A549 (cell line): Measurements from ENCODE around the gene CNTN5. TPM values are rescaled to one million over a fixed set of nuclear protein-coding genes. Genes with fewer than 3 reads are reported as not detected.

ENCODE experiments used
- ATAC-seq, 2 experiments: fragments of 200-7000 bp in 1 of 2; fragments of >200 bp in 1 of 2; cut with Nextera tagmentation in 1 of 2; cut with Tn5 transposase in 1 of 2; 3 replicates each; pipeline versions ENCODE4 v1.8.0 to v1.9.1; 2018 to 2020; ENCODE audit warnings: mild to moderate bottlenecking in 1 of 2, moderate library complexity in 1 of 2
- CTCF ChIA-PET: fragments of 300-600 bp; sonication (Branson Sonifier 250); formaldehyde crosslinking; extraction: SDS; loops from one replicate; lab custom pipeline; 2021; ENCODE audit warnings: antibody characterized with exemption, inconsistent platforms; lab: Yijun Ruan, JAX
- POLR2A ChIA-PET: fragments of 350-600 bp; formaldehyde crosslinking; extraction: SDS; loops from one replicate; lab custom pipeline; 2021; ENCODE audit warnings: antibody characterized with exemption, inconsistent platforms; lab: Yijun Ruan, JAX
- DNase-seq, 2 experiments: peaks; one replicate each; pipeline versions ENCODE4 v3.0.0 to v3.0.0-alpha.2; 2011 to 2016; ENCODE audit warnings: low read depth in 1 of 2, low spot score in 1 of 2
- FAIRE-seq: peaks from 2 replicates; lab custom pipeline; 2011; peaks lifted over from hg19 to GRCh38; lab: Jason Lieb, UNC
- H3K27ac ChIP-seq, 2 experiments: fragments of >200 bp; sonication (Bioruptor Twin); formaldehyde crosslinking; 3 replicates each; pipeline ENCODE4 v1.5.1; 2016 to 2017
- H3K4me1 ChIP-seq: fragments of >200 bp; sonication (Bioruptor Twin); formaldehyde crosslinking; 3 replicates; pipeline ENCODE4 v1.6.1; 2016
- H3K4me2 ChIP-seq: fragments of >200 bp; sonication (Bioruptor Twin); formaldehyde crosslinking; 3 replicates; pipeline ENCODE4 v1.6.1; 2016
- H3K4me3 ChIP-seq: fragments of >200 bp; sonication (Bioruptor Twin); formaldehyde crosslinking; 3 replicates; pipeline ENCODE4 v1.5.1; 2016
- H3K9me3 ChIP-seq: fragments of >200 bp; sonication (Bioruptor Twin); formaldehyde crosslinking; 3 replicates; pipeline ENCODE4 v1.6.1; 2016
- BHLHE40 ChIP-seq: IDR thresholded peaks from 2 replicates; pipeline ENCODE4 v1.6.1; 2012; ENCODE audit warnings: low read depth, low read length, inconsistent platforms
- CBX8 ChIP-seq: fragments of 200-600 bp; sonication (generic); IDR thresholded peaks from 2 replicates; pipeline ENCODE4 v1.6.1; 2016
- EHF ChIP-seq: fragments of 250-450 bp; sonication (Bioruptor Pico); IDR thresholded peaks from 2 replicates; pipeline ENCODE4 v1.5.0; 2020; ENCODE audit warnings: mild to moderate bottlenecking
- EP300 ChIP-seq, 2 experiments: fragments of >200 bp; sonication (Bioruptor Twin); formaldehyde crosslinking; IDR thresholded peaks; 2 replicates in 1 of 2; 3 replicates in 1 of 2; pipeline ENCODE4 v1.6.1; 2016 to 2017
- GATA3 ChIP-seq: IDR thresholded peaks from 2 replicates; pipeline ENCODE4 v1.6.1; 2012; ENCODE audit warnings: borderline replicate concordance
- HEYL ChIP-seq: fragments of 250-450 bp; sonication (Bioruptor Pico); IDR thresholded peaks from 2 replicates; pipeline ENCODE4 v1.8.0; 2021; ENCODE audit warnings: mild to moderate bottlenecking, moderate library complexity
- HOXA7 ChIP-seq: fragments of 250-450 bp; sonication (Bioruptor Pico); IDR thresholded peaks from 2 replicates; pipeline ENCODE4 v1.5.0; 2020; ENCODE audit warnings: mild to moderate bottlenecking, moderate library complexity
- HOXB13 ChIP-seq: fragments of 250-450 bp; sonication (Bioruptor Pico); IDR thresholded peaks from 2 replicates; pipeline ENCODE4 v1.5.0; 2020; ENCODE audit warnings: low read depth, mild to moderate bottlenecking, moderate library complexity
- JUN ChIP-seq, 2 experiments: fragments of >200 bp; sonication (Bioruptor Twin); formaldehyde crosslinking; IDR thresholded peaks; 2 replicates in 1 of 2; 3 replicates in 1 of 2; pipeline ENCODE4 v1.6.1; 2016 to 2017
- KDM1A ChIP-seq: fragments of 200-600 bp; sonication (generic); IDR thresholded peaks from 2 replicates; pipeline ENCODE4 v1.6.1; 2016; ENCODE audit warnings: low read depth, mild to moderate bottlenecking
- KDM5A ChIP-seq: fragments of 200-600 bp; sonication (generic); IDR thresholded peaks from 2 replicates; pipeline ENCODE4 v1.6.1; 2016; ENCODE audit warnings: antibody characterized with exemption, mild to moderate bottlenecking
- MAFK ChIP-seq: fragments of 450-650 bp; IDR thresholded peaks from 2 replicates; pipeline ENCODE4 v1.6.1; 2014; ENCODE audit not compliant: partially characterized antibody
- NFE2L2 ChIP-seq: fragments of 150-350 bp; conservative IDR thresholded peaks from 2 replicates; pipeline ENCODE4 v1.6.1; 2014; ENCODE audit warnings: low read length
- NPAS2 ChIP-seq: fragments of 250-450 bp; sonication (Bioruptor Pico); IDR thresholded peaks from 2 replicates; pipeline ENCODE4 v1.8.0; 2022; ENCODE audit warnings: mild to moderate bottlenecking, moderate library complexity, borderline replicate concordance
- NR3C1 ChIP-seq: fragments of >200 bp; sonication (Bioruptor Twin); formaldehyde crosslinking; IDR thresholded peaks from 3 replicates; pipeline ENCODE4 v1.6.1; 2017
- PHF8 ChIP-seq: fragments of 200-600 bp; sonication (generic); IDR thresholded peaks from 2 replicates; pipeline ENCODE4 v1.6.1; 2016; ENCODE audit warnings: low read depth, mild to moderate bottlenecking, antibody characterized with exemption, moderate library complexity, borderline replicate concordance
- POLR2A ChIP-seq: IDR thresholded peaks from 2 replicates; pipeline ENCODE4 v1.6.1; 2012; ENCODE audit warnings: mild to moderate bottlenecking, low read length
- POLR2AphosphoS2 ChIP-seq: conservative IDR thresholded peaks from 2 replicates; pipeline ENCODE4 v1.6.1; 2012; ENCODE audit warnings: low read length, improper control_type of control experiment, inconsistent platforms
- RFX5 ChIP-seq: fragments of 450-650 bp; IDR thresholded peaks from 2 replicates; pipeline ENCODE4 v1.7.1; 2014; ENCODE audit warnings: antibody characterized with exemption, mild to moderate bottlenecking, moderate library complexity
- SREBF2 ChIP-seq: fragments of 450-650 bp; IDR thresholded peaks from 2 replicates; pipeline ENCODE4 v1.6.1; 2014; ENCODE audit warnings: mild to moderate bottlenecking, moderate library complexity
- TP53 ChIP-seq: fragments of 250-450 bp; sonication (Bioruptor Pico); IDR thresholded peaks from 2 replicates; pipeline ENCODE4 v1.5.0; 2021; ENCODE audit warnings: mild to moderate bottlenecking, moderate library complexity
- ZC3H11A ChIP-seq: fragments of 450-650 bp; IDR thresholded peaks from 2 replicates; pipeline ENCODE4 v1.6.1; 2014; ENCODE audit warnings: antibody characterized with exemption, mild to moderate bottlenecking
- ZFP36 ChIP-seq: fragments of 450-650 bp; IDR thresholded peaks from 2 replicates; pipeline ENCODE4 v1.6.1; 2014; ENCODE audit warnings: borderline replicate concordance; ENCODE audit not compliant: partially characterized antibody
- ZSCAN20 ChIP-seq: fragments of 250-450 bp; sonication (Bioruptor Pico); IDR thresholded peaks from 2 replicates; pipeline ENCODE4 v1.8.0; 2022; ENCODE audit warnings: mild to moderate bottlenecking, moderate library complexity
- WGBS: methylation state at CpG from one replicate; pipeline ENCODE4 v1.1.6; 2017; ENCODE audit errors: missing lambda C conversion rate; 5-methylcytosine and 5-hydroxymethylcytosine counted together
- polyA plus RNA-seq, 4 experiments: library from polyadenylated mRNA; depleted of rRNA in 3 of 4; stranded (reverse); fragments of >200 nt; fragmentation: RNase III in 1 of 4; extraction: RNeasy Plus Mini Kit Qiagen cat#74134 plus additional on column Dnase treatment in 1 of 4; gene quantifications; 2 replicates in 3 of 4; 3 replicates in 1 of 4; pipeline ENCODE4 v1.2.3, GENCODE V29; 2011 to 2017
- TF ChIP-seq, protein P1 (sequence below): fragments of 250-450 bp; sonication (Bioruptor Pico); IDR thresholded peaks from 2 replicates; pipeline ENCODE4 v1.5.0; 2020; ENCODE audit warnings: low read depth, mild to moderate bottlenecking, moderate library complexity
- TF ChIP-seq, protein P2 (sequence below): IDR thresholded peaks from 2 replicates; pipeline ENCODE4 v1.6.1; 2012; ENCODE audit warnings: low read depth, borderline replicate concordance
- TF ChIP-seq, protein P3 (sequence below): fragments of >200 bp; sonication (Bioruptor Twin); formaldehyde crosslinking; IDR thresholded peaks from 3 replicates; pipeline ENCODE4 v1.6.1; 2016
- TF ChIP-seq, protein P4 (sequence below): IDR thresholded peaks from 2 replicates; pipeline ENCODE4 v1.6.1; 2012

Gene CNTN5
- polyA plus RNA-seq, 2 of the 4 experiments (the other 2 are of a cell fraction), result 0.08 TPM; not detected in 1

DNA sequence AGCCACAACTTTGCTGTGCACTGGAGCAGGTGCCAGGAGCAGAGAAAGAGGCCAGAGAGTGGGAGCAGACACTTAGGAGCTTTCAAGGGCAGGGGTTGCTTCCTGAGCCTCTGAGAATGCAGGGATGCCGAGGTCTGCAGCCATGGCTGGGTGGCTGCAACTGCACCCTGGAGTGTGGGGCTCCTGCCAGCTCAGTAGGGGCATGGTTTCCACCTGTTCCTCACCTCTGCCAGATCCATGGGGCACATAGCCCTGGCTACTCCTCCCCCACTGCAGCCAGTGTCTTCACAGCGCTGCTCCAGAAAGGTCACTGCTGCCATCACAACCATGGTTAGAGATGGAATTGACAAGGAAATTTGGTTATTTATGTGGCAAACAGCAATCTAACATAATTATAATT is 404.8 kb downstream of the CNTN5 start:
- 100% methylated on average over 1 of the region's 2 CpGs for WGBS
- Histone ChIP-seq H3K4me3 (no peak overlapping the region), H3K9me3 (no peaks in the 10 kb centered on the region), H3K4me2 (no peak overlapping the region), H3K27ac (no peak overlapping the region), H3K4me1 (no peaks in the 10 kb centered on the region)
- no peak for DNase-seq
- TF ChIP-seq, protein P1, sequence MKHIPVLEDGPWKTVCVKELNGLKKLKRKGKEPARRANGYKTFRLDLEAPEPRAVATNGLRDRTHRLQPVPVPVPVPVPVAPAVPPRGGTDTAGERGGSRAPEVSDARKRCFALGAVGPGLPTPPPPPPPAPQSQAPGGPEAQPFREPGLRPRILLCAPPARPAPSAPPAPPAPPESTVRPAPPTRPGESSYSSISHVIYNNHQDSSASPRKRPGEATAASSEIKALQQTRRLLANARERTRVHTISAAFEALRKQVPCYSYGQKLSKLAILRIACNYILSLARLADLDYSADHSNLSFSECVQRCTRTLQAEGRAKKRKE (CRISPR knock-in tag), result no peak
- TF ChIP-seq HOXB13 (CRISPR knock-in tag) (no peak), NFE2L2 (no peak), NR3C1 (no peak), KDM5A (no peak), POLR2AphosphoS2 (no peak), TP53 (CRISPR knock-in tag) (no peak)
- TF ChIP-seq, protein P2, sequence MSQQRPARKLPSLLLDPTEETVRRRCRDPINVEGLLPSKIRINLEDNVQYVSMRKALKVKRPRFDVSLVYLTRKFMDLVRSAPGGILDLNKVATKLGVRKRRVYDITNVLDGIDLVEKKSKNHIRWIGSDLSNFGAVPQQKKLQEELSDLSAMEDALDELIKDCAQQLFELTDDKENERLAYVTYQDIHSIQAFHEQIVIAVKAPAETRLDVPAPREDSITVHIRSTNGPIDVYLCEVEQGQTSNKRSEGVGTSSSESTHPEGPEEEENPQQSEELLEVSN, result no peak
- FAIRE-seq, result no peak
- ATAC-seq, result no peak
- ChIA-PET POLR2A (no interaction called here), CTCF (no interaction called here)

DNA sequence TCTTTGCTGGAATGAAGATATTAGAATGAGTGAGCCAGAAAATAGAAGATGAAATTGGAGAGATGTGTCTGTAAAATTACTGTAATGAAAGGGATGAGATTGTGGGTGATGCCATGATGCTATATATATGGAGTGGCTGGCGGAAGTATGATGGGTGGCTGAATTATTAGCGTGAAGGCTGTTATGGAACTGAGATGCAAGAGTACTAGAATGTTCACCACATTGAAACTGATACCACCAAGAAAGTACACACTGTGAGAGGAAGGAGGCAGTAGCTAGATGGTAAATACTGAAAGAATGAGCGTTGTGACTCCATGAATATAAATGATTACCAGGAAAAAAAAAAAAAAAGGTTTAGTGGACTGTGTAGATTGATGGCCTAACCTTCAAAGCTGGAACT is 411.9 kb downstream of the CNTN5 start:
- no peak for ATAC-seq
- H3K9me3 ChIP-seq, result no peaks in the 10 kb centered on the region
- WGBS, result 94% methylated on average over 3 of the region's 3 CpGs
- CTCF ChIA-PET, result no interaction called here
- no peak overlapping the region for H3K4me3 ChIP-seq
- no peak overlapping the region for H3K27ac ChIP-seq
- DNase-seq, result no peak
- TF ChIP-seq NPAS2 (CRISPR knock-in tag), result no peak
- TF ChIP-seq EHF (CRISPR knock-in tag), result no peak
- TF ChIP-seq ZSCAN20, result no peak
- TF ChIP-seq POLR2AphosphoS2, result no peak
- no peak for TF ChIP-seq HOXA7
- TF ChIP-seq ZFP36, result no peak
- TF ChIP-seq CBX8, result no peak
- no peak for TF ChIP-seq SREBF2
- TF ChIP-seq NR3C1, result no peak
- TF ChIP-seq NFE2L2, result no peak
- TF ChIP-seq, protein P3, sequence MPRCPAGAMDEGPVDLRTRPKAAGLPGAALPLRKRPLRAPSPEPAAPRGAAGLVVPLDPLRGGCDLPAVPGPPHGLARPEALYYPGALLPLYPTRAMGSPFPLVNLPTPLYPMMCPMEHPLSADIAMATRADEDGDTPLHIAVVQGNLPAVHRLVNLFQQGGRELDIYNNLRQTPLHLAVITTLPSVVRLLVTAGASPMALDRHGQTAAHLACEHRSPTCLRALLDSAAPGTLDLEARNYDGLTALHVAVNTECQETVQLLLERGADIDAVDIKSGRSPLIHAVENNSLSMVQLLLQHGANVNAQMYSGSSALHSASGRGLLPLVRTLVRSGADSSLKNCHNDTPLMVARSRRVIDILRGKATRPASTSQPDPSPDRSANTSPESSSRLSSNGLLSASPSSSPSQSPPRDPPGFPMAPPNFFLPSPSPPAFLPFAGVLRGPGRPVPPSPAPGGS, result no peak
- TF ChIP-seq, protein P4, sequence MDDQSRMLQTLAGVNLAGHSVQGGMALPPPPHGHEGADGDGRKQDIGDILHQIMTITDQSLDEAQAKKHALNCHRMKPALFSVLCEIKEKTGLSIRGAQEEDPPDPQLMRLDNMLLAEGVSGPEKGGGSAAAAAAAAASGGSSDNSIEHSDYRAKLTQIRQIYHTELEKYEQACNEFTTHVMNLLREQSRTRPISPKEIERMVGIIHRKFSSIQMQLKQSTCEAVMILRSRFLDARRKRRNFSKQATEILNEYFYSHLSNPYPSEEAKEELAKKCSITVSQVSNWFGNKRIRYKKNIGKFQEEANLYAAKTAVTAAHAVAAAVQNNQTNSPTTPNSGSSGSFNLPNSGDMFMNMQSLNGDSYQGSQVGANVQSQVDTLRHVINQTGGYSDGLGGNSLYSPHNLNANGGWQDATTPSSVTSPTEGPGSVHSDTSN, result no peak
- TF ChIP-seq, protein P1 (CRISPR knock-in tag), result no peak
- TF ChIP-seq, all 56 proteins: peak for 0
- POLR2A ChIA-PET, result no interaction called here
- FAIRE-seq, result no peak
- Histone ChIP-seq H3K4me2 (no peak overlapping the region), H3K4me1 (no peaks in the 10 kb centered on the region)

DNA sequence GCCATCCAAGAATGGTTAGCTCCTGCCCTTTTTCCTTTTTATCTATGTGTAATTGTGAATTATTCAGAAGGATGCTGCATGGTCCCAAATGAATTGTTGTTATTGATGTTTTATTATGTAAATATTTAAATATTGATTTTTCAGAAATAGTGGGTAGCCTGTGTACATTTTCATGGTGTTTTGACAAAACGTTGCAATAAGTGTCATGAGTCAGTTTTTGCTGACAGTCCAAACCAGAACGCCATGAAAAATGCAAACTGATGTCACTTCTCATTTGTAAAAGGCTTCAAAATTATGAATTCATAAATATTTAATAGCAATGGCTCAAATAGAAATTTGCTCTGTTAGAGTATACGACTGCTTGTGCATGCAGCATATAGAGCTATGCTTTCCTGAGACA is 422.5 kb downstream of the CNTN5 start:
- DNase-seq, result no peak
- CTCF ChIA-PET, result no interaction called here
- Histone ChIP-seq H3K27ac (no peak overlapping the region), H3K4me1 (no peaks in the 10 kb centered on the region), H3K4me2 (no peak overlapping the region), H3K9me3 (no peaks in the 10 kb centered on the region), H3K4me3 (no peak overlapping the region)
- POLR2A ChIA-PET, result no interaction called here
- TF ChIP-seq JUN (IDR thresholded peaks at IDR 0.05) (no peak), RFX5 (no peak), KDM1A (no peak), BHLHE40 (no peak), MAFK (no peak), HEYL (no peak), KDM5A (no peak), PHF8 (no peak), GATA3 (no peak), EP300 (IDR thresholded peaks at IDR 0.05) (no peak), NPAS2 (CRISPR knock-in tag) (no peak), POLR2A (no peak), SREBF2 (no peak), ZC3H11A (no peak)
- TF ChIP-seq, protein P1 (CRISPR knock-in tag), result no peak
- TF ChIP-seq, protein P2, result no peak
- TF ChIP-seq, protein P3, result no peak
- FAIRE-seq, result no peak
- no peak for ATAC-seq
- WGBS, result 22% methylated on average over 3 of the region's 3 CpGs
